Measurements from ENCODE around the gene HS3ST3A1.

The HS3ST3A1 gene

GRCh38 chr17:13475574-13476223 is 126.0 kb downstream of the HS3ST3A1 start:
- H3K4me3 ChIP-seq (ENCODE audit: low read depth, low read length) = no peak overlapping the region
- no peak for DNase-seq (ENCODE audit: low read depth)
- in situ Hi-C loops (cut with HindIII; ENCODE audit: low sequenced_read_pairs) = no loop called here
- TF ChIP-seq CTCF (IDR thresholded peaks at IDR 0.05; ENCODE audit: low read depth, low read length, missing control alignments) = no peak

- in situ Hi-C loops (cut with HindIII; ENCODE audit: low sequenced_read_pairs) = no loop called here
- no peak for DNase-seq (ENCODE audit: low read depth)
- no peak for TF ChIP-seq CTCF (IDR thresholded peaks at IDR 0.05; ENCODE audit: low read depth, low read length, missing control alignments)
- H3K4me3 ChIP-seq (ENCODE audit: low read depth, low read length) = no peak overlapping the region
Observed at GRCh38 chr17:13474073-13474800, 127.5 kb downstream of the HS3ST3A1 start.

DNA sequence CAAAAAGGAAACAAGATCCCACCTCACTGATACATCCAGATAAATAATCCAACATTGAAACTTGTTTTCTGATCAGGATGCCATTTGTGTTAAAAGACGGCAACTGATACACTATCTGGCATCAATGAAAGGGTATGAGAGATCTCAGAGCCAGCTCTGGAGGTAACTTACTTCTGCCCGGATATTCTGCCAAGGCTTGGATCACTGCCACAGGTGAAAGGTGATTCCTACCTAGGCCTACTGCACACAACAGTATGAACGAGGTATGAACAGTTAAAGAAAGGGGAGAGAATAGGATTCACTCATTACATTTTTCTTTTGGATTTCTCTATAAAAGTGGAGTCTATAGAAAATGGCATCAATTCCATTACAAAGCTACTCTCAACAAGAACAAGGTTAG is 136.1 kb downstream of the HS3ST3A1 start:
- no peak overlapping the region for H3K4me3 ChIP-seq (ENCODE audit: low read depth, low read length)
- DNase-seq (ENCODE audit: low read depth) = no peak
- TF ChIP-seq CTCF (IDR thresholded peaks at IDR 0.05; ENCODE audit: low read depth, low read length, missing control alignments) = no peak
- in situ Hi-C loops (cut with HindIII; ENCODE audit: low sequenced_read_pairs) = no loop called here

GRCh38 chr17:13462673-13463124 is 139.0 kb downstream of the HS3ST3A1 start:
- no peak for TF ChIP-seq CTCF (IDR thresholded peaks at IDR 0.05; ENCODE audit: low read depth, low read length, missing control alignments)
- in situ Hi-C loops (cut with HindIII; ENCODE audit: low sequenced_read_pairs) = no loop called here
- no peak overlapping the region for H3K4me3 ChIP-seq (ENCODE audit: low read depth, low read length)
- no peak for DNase-seq (ENCODE audit: low read depth)

- in situ Hi-C loops (cut with HindIII; ENCODE audit: low sequenced_read_pairs) = no loop called here
- TF ChIP-seq CTCF (IDR thresholded peaks at IDR 0.05; ENCODE audit: low read depth, low read length, missing control alignments) = no peak
- no peak overlapping the region for H3K4me3 ChIP-seq (ENCODE audit: low read depth, low read length)
- DNase-seq (ENCODE audit: low read depth) = no peak
Observed at GRCh38 chr17:13462146-13462545, 139.6 kb downstream of the HS3ST3A1 start.

DNA sequence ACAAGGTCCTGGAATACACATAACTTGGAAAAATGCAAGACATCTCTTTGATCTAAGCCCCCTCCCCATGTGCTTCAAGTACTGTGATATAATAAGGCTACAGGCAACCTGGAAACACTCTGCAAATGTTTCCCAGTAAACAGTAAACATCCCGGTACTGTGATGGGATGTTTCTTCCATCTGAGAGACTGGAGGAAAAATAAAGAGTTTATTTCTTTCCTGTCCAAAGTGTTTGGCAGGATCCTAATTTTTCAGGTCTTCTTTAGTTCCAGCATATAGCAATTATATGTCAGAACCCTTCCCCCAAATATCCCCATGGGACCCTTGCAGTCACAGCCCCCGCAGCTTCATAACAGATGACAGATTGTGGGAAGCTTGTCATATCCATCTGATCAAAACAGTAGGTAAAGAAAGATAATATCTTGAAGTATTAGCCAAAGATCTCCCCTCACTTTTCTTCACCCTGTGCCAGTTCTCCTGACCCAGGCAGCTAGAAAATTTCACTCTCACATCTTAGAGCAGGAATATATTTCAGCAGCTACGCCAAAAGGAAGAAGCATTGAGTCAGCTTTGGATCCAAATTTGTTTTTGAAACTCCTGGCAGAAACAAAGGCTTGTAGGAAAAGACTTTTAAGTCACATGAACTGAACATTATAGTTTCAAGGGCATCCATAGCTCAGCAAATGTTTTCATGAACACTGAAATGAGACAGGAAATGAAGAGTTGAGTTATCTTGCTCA is 141.3 kb downstream of the HS3ST3A1 start:
- no peak for TF ChIP-seq CTCF (IDR thresholded peaks at IDR 0.05; ENCODE audit: low read depth, low read length, missing control alignments)
- DNase-seq (ENCODE audit: low read depth) = no peak
- no peak overlapping the region for H3K4me3 ChIP-seq (ENCODE audit: low read depth, low read length)
- in situ Hi-C loops (cut with HindIII; ENCODE audit: low sequenced_read_pairs) = no loop called here
